HEK293 (cell line): Measurements from ENCODE around the gene ITIH3.

Experiments used
- CTCF ChIA-PET: fragments of 350-600 bp; formaldehyde crosslinking; extraction: SDS; loops from one replicate; lab custom pipeline; 2021; ENCODE audit warnings: antibody characterized with exemption; lab: Yijun Ruan, JAX
- POLR2A ChIA-PET: fragments of 300-600 bp; formaldehyde crosslinking; extraction: SDS; loops from one replicate; lab custom pipeline; 2020; ENCODE audit warnings: antibody characterized with exemption, inconsistent platforms; lab: Yijun Ruan, JAX
- H3K27ac ChIP-seq: fragments of 200-500 bp; sonication (Bioruptor generic); 2 replicates; pipeline ENCODE4 v1.5.1; 2014; ENCODE audit warnings: low read depth, low read length, control low read depth, inconsistent platforms; ENCODE audit errors: extremely low read depth
- H3K36me3 ChIP-seq, 2 experiments: fragments of 200-500 bp in 1 of 2; sonication (Bioruptor generic) in 1 of 2; 1 replicate in 1 of 2; 2 replicates in 1 of 2; pipeline ENCODE4 v1.5.1; 2014 to 2017; ENCODE audit warnings: inconsistent platforms in 2 of 2, low read length in 2 of 2; ENCODE audit not compliant: control insufficient read depth in 2 of 2, insufficient read depth in 1 of 2
- H3K4me1 ChIP-seq: fragments of 200-500 bp; sonication (Bioruptor generic); 2 replicates; pipeline ENCODE4 v1.5.1; 2014; ENCODE audit warnings: mild to moderate bottlenecking, low read length, inconsistent platforms; ENCODE audit not compliant: control insufficient read depth, insufficient read depth
- H3K4me3 ChIP-seq: 2 replicates; pipeline ENCODE4 v1.5.1; 2011; ENCODE audit warnings: low read depth, mild to moderate bottlenecking, control low read depth, low read length, moderate library complexity
- H3K9me3 ChIP-seq: fragments of 200-500 bp; sonication (Bioruptor generic); 2 replicates; pipeline ENCODE4 v1.5.1; 2014; ENCODE audit warnings: low read depth, low read length, inconsistent platforms; ENCODE audit not compliant: control insufficient read depth, insufficient read depth
- BCL11B ChIP-seq: fragments of 450-650 bp; formaldehyde crosslinking; IDR thresholded peaks from 2 replicates; pipeline ENCODE4 v1.5.1; 2016; ENCODE audit warnings: low read depth, missing biosample characterization, missing genetic modification characterization
- GLIS1 ChIP-seq: fragments of 450-650 bp; formaldehyde crosslinking; IDR thresholded peaks from 2 replicates; pipeline ENCODE4 v1.5.1; 2016; ENCODE audit warnings: missing biosample characterization, missing genetic modification characterization
- TRIM28 ChIP-seq: IDR thresholded peaks from 2 replicates; pipeline ENCODE4 v1.6.1; 2011; ENCODE audit warnings: low read length, control low read depth, borderline replicate concordance
- ZNF10 ChIP-seq: fragments of 450-650 bp; formaldehyde crosslinking; IDR thresholded peaks from 2 replicates; pipeline ENCODE4 v1.5.1; 2017; ENCODE audit warnings: missing biosample characterization, missing genetic modification characterization
- ZNF354C ChIP-seq: fragments of 450-650 bp; formaldehyde crosslinking; IDR thresholded peaks from 2 replicates; pipeline ENCODE4 v1.5.1; 2016; ENCODE audit warnings: missing biosample characterization, missing genetic modification characterization, low read depth, borderline replicate concordance
- ZNF433 ChIP-seq: fragments of 450-650 bp; formaldehyde crosslinking; IDR thresholded peaks from 2 replicates; pipeline ENCODE4 v1.5.1; 2016; ENCODE audit warnings: missing biosample characterization, missing genetic modification characterization, low read depth
- ZNF624 ChIP-seq: fragments of 450-650 bp; formaldehyde crosslinking; IDR thresholded peaks from 2 replicates; pipeline ENCODE4 v1.5.1; 2017; ENCODE audit warnings: missing biosample characterization, missing genetic modification characterization
- ZNF629 ChIP-seq: fragments of 450-650 bp; formaldehyde crosslinking; IDR thresholded peaks from 2 replicates; pipeline ENCODE4 v1.5.1; 2017; ENCODE audit warnings: missing biosample characterization, missing genetic modification characterization
- ZNF747 ChIP-seq: fragments of 450-650 bp; formaldehyde crosslinking; IDR thresholded peaks from 2 replicates; pipeline ENCODE4 v1.5.1; 2016; ENCODE audit warnings: missing biosample characterization, missing genetic modification characterization
- ZNF76 ChIP-seq: fragments of 450-650 bp; formaldehyde crosslinking; IDR thresholded peaks from 2 replicates; pipeline ENCODE4; 2016; ENCODE audit warnings: low read depth, missing biosample characterization, missing genetic modification characterization, borderline replicate concordance
- ZNF785 ChIP-seq: fragments of 450-650 bp; formaldehyde crosslinking; IDR thresholded peaks from 2 replicates; pipeline ENCODE4 v1.5.1; 2016; ENCODE audit warnings: missing biosample characterization, missing genetic modification characterization
- TF ChIP-seq, protein P1 (sequence below): fragments of 450-650 bp; formaldehyde crosslinking; IDR thresholded peaks from 2 replicates; pipeline ENCODE4 v1.5.1; 2016; ENCODE audit warnings: missing biosample characterization, missing genetic modification characterization
- TF ChIP-seq, protein P2 (sequence below): fragments of 450-650 bp; formaldehyde crosslinking; IDR thresholded peaks from 2 replicates; pipeline ENCODE4 v1.5.1; 2016; ENCODE audit warnings: missing biosample characterization, missing genetic modification characterization
- TF ChIP-seq, protein P3 (sequence below): fragments of 450-650 bp; formaldehyde crosslinking; IDR thresholded peaks from 2 replicates; pipeline ENCODE4 v1.5.1; 2016; ENCODE audit warnings: missing biosample characterization, missing genetic modification characterization
- TF ChIP-seq, protein P4 (sequence below): fragments of 450-650 bp; formaldehyde crosslinking; IDR thresholded peaks from 2 replicates; pipeline ENCODE4 v1.5.1; 2016; ENCODE audit warnings: missing biosample characterization, missing genetic modification characterization

Gene ITIH3

DNA sequence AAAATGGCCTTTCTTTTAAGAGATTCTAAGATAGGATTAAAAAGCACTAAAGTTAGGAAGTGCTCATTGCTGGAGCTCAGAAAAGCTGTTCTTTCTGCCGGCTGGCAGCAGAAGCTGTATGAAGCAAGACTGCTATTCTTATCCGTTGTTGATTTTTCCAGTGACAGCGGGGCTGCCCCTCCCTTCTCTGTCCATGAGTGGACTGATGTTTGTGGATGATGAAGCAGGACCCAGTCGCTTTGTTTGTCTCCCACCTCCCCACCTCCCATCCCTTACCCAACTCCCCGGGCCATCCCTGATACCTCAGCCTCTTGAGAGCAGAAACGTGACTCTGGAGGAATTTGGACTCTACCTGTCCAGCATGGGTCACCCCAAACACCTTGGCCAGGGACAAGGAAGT lies 50.6 kb downstream of the ITIH3 start (continued):
- TF ChIP-seq GLIS1 (no peak), TRIM28 (no peak), ZNF433 (tag by site-specific recombination) (no peak), BCL11B (tag by site-specific recombination) (no peak)
- TF ChIP-seq, protein P1, sequence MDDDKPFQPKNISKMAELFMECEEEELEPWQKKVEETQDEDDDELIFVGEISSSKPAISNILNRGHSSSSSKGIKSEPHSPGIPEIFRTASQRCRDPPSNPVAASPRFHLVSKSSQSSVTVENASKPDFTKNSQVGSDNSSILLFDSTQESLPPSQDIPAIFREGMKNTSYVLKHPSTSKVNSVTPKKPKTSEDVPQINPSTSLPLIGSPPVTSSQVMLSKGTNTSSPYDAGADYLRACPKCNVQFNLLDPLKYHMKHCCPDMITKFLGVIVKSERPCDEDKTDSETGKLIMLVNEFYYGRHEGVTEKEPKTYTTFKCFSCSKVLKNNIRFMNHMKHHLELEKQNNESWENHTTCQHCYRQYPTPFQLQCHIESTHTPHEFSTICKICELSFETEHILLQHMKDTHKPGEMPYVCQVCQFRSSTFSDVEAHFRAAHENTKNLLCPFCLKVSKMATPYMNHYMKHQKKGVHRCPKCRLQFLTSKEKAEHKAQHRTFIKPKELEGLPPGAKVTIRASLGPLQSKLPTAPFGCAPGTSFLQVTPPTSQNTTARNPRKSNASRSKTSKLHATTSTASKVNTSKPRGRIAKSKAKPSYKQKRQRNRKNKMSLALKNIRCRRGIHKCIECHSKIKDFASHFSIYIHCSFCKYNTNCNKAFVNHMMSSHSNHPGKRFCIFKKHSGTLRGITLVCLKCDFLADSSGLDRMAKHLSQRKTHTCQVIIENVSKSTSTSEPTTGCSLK (tag by site-specific recombination): no peak
- TF ChIP-seq, protein P2, sequence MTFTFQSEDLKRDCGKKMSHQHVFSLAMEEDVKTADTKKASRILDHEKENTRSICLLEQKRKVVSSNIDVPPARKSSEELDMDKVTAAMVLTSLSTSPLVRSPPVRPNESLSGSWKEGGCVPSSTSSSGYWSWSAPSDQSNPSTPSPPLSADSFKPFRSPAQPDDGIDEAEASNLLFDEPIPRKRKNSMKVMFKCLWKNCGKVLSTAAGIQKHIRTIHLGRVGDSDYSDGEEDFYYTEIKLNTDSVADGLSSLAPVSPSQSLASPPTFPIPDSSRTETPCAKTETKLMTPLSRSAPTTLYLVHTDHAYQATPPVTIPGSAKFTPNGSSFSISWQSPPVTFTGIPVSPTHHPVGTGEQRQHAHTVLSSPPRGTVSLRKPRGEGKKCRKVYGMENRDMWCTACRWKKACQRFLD (tag by site-specific recombination): no peak

DNA sequence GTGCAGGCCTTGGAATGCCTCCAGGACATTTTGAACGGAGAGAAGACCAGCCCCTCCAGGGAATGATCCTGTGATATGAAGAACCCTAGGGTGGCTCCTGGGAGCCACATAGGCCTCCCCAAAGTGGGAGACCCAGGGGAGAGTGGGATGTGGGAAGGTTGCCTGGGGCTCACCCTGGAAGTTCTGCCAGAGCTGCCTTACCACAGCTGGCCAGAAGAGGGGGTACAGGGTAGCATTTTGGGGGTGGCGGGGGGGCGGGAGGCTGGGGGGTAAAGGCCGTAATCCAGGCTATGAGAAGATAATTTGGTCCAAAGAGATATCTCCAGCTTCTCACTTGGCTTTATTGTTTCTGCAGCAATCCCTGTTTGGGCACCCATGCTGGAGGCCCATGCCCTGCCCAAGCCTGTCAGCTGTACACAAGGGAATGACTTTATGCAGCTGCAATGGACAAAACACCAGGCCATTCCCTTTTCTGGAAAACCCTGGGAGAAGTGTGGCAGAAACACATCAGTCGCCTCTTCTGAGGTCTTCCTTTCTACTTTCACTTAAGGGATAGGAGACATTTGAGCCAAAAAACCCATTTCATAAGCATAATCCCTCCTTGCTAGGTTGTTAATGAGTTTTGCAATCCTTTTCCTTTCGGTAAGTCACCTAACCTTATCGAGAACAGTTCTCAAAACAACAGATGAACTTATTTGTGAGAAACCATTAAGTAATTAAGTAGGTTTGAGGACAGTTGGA lies 51.3 kb downstream of the ITIH3 start:
- H3K36me3 ChIP-seq: peaks cover 0 to 54% of the 10 kb centered on the region in 2 experiments; a peak in 2 of 3 replicates
- CTCF ChIA-PET: interaction anchor here (0.5 to 1.0 kb wide), 5 partner anchors 27 to 235 kb away, joined by 3 to 4 read pairs (median 4); no protein-coding TSS in a partner anchor
- no peak overlapping the region for H3K27ac ChIP-seq
- H3K9me3 ChIP-seq: no peaks in the 10 kb centered on the region
- no peaks in the 10 kb centered on the region for H3K4me1 ChIP-seq
- POLR2A ChIA-PET: no interaction called here
- TF ChIP-seq ZNF10 (tag by site-specific recombination): no peak
- TF ChIP-seq, protein P2 (tag by site-specific recombination): no peak
- TF ChIP-seq ZNF354C: no peak
- TF ChIP-seq ZNF747: no peak
- no peak for TF ChIP-seq ZNF629
- no peak for TF ChIP-seq ZNF785
- TF ChIP-seq, protein P3, sequence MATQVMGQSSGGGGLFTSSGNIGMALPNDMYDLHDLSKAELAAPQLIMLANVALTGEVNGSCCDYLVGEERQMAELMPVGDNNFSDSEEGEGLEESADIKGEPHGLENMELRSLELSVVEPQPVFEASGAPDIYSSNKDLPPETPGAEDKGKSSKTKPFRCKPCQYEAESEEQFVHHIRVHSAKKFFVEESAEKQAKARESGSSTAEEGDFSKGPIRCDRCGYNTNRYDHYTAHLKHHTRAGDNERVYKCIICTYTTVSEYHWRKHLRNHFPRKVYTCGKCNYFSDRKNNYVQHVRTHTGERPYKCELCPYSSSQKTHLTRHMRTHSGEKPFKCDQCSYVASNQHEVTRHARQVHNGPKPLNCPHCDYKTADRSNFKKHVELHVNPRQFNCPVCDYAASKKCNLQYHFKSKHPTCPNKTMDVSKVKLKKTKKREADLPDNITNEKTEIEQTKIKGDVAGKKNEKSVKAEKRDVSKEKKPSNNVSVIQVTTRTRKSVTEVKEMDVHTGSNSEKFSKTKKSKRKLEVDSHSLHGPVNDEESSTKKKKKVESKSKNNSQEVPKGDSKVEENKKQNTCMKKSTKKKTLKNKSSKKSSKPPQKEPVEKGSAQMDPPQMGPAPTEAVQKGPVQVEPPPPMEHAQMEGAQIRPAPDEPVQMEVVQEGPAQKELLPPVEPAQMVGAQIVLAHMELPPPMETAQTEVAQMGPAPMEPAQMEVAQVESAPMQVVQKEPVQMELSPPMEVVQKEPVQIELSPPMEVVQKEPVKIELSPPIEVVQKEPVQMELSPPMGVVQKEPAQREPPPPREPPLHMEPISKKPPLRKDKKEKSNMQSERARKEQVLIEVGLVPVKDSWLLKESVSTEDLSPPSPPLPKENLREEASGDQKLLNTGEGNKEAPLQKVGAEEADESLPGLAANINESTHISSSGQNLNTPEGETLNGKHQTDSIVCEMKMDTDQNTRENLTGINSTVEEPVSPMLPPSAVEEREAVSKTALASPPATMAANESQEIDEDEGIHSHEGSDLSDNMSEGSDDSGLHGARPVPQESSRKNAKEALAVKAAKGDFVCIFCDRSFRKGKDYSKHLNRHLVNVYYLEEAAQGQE (tag by site-specific recombination): no peak
- TF ChIP-seq ZNF624 (tag by site-specific recombination): no peak
- no peak for TF ChIP-seq ZNF76 (tag by site-specific recombination)
- TF ChIP-seq, protein P4, sequence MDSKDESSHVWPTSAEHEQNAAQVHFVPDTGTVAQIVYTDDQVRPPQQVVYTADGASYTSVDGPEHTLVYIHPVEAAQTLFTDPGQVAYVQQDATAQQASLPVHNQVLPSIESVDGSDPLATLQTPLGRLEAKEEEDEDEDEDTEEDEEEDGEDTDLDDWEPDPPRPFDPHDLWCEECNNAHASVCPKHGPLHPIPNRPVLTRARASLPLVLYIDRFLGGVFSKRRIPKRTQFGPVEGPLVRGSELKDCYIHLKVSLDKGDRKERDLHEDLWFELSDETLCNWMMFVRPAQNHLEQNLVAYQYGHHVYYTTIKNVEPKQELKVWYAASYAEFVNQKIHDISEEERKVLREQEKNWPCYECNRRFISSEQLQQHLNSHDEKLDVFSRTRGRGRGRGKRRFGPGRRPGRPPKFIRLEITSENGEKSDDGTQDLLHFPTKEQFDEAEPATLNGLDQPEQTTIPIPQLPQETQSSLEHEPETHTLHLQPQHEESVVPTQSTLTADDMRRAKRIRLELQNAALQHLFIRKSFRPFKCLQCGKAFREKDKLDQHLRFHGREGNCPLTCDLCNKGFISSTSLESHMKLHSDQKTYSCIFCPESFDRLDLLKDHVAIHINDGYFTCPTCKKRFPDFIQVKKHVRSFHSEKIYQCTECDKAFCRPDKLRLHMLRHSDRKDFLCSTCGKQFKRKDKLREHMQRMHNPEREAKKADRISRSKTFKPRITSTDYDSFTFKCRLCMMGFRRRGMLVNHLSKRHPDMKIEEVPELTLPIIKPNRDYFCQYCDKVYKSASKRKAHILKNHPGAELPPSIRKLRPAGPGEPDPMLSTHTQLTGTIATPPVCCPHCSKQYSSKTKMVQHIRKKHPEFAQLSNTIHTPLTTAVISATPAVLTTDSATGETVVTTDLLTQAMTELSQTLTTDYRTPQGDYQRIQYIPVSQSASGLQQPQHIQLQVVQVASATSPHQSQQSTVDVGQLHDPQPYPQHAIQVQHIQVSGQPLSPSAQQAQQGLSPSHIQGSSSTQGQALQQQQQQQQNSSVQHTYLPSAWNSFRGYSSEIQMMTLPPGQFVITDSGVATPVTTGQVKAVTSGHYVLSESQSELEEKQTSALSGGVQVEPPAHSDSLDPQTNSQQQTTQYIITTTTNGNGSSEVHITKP (tag by site-specific recombination): no peak
- no peak overlapping the region for H3K4me3 ChIP-seq
